GM21529 (cell line): ENCODE results near the gene KIF21B.
A peak's percentile ranks its signal among the peaks of the same experiment; 100 is the strongest.
"Not testable (repeated sequence)": the region's sequence is repeated elsewhere in the genome, so short reads cannot be mapped to it uniquely, and the experiment has no call there.

Experiments used
- ATAC-seq: cut with Tn5 transposase; IDR thresholded peaks from one replicate; pipeline ENCODE4 v1.9.1; 2021; ENCODE audit not compliant: unreplicated experiment

The KIF21B gene

DNA sequence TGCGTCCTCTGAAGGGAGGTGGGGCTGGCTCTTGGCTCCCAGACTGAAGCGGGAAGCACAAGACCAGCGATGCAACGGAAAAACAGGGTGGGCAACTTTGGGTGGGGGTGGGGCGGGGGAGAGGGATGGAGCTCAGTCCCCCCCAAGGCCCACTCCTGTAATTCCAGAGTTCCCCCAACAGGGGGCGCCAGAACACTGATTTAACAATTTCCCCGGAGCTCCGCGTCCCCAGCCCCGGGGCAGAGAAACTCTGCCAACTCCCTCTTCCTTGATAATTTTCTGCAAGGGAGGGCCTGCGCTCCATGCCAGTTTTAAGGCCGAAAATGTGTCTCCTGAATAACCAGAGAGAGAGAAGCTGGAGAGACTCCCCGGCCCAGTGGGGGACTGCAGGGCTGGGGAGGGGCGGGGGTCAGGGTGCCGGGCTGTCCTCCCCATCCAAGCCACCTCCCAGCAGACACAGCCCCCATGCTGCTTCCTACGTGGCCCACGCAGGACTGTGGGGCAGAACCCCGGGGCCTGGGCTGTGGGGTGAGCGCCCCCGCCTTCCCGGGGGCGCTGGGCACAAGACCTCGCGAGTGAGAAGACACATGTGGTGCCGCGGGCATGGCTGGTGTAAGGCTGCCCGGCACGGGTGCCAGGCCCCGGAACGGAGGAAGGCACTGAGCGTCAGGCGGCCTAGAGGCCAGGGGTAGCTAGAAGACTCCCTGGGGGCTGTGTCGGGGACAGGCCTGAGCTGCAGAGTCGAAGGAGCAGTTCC is 51.4 kb downstream of the KIF21B start:
- ATAC-seq = no peak

DNA sequence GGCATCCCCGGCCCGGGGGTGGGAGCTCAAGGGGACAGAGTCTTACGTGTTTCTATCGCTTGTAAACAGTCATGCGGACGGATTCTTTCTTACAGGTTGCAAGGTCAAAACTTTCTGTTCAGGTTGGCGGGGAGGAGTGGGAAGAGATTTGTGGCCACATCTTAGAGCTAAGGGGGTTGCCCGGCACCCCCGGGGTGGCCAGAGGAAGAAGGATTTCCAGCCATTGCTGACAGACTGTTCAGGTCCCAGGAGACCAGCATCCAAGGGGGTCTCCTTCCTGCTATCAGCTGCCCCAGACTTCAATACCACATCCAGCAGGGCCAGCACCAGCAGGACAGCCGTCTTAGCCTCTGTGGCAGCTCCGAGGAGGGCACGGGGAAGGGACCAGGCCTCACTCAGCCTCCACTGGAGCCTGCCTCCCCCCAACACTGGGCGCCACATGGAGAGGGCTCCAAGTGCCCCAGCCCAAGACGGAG is 52.0 kb downstream of the KIF21B start:
- ATAC-seq = no peak

DNA sequence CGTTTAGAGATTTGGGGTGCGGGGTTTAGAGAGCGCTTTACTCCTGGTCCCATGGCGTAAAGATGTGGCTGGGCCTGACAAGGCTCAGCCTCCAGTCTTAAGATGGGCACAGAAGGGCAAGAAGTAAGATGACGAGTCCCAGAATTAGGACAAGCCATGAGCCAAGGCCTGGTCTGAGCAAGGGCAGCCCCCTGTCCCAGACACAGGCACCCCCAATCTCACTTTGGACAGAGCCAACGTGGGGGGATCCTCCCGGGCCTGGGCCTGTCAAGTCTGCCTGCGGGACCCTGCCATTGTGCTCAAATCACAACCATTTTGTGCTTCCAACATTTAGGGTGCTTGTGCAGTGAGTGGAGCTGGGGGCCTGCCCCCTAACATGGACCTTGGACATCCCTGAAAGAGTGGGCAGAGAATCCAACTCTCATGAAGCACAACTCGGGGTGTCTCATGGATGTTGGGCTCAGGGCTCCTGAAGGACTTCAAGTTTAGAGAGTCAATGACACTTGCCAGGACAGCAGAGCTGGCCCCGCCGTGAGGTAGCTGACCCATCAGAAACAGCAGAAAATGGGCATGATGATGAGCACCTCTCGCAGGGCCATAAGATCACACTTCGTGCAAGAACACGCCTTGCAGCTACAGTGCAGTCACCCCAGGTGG is 52.6 kb downstream of the KIF21B start:
- ATAC-seq = no peak

DNA sequence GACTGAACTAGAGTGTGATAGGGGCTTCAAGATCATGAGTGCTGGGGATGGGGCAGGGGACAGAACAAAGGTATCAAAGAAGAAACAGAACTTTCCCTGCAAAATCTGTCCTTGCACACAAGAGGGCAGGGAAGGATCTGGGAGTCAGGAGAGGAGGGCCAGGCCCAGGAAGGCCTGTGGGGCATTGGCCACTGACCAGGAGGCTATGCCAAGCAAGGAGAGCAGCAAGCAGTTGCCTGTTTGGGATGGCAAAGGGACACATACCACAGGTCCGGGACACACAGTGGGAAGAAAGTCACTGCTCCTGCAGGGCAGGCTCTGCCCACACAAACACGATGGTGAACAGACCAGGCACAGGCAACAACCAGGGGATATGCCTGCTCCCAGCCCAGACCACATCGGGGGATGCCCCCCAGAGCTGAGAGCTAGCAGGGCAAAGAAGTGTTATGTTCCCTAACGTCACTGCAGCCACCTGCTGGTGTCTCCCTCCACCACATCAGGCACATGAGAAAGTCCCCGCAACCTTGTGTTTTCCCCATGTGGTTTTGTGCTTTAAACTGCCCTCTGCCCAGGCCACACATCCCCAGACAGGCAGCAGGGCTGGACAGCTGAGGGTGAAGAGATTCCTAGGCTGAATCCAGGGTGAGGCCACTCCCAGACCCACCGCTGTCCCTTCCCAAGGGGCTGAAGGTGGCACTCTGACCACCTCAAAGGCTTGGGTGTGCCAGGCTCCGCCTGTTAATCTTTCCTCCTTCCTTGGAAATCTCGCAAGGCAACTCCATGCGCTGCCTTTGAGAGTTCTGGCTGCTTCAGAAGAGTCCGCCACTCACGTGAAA is 53.6 kb downstream of the KIF21B start:
- peak; percentile 84 for ATAC-seq

DNA sequence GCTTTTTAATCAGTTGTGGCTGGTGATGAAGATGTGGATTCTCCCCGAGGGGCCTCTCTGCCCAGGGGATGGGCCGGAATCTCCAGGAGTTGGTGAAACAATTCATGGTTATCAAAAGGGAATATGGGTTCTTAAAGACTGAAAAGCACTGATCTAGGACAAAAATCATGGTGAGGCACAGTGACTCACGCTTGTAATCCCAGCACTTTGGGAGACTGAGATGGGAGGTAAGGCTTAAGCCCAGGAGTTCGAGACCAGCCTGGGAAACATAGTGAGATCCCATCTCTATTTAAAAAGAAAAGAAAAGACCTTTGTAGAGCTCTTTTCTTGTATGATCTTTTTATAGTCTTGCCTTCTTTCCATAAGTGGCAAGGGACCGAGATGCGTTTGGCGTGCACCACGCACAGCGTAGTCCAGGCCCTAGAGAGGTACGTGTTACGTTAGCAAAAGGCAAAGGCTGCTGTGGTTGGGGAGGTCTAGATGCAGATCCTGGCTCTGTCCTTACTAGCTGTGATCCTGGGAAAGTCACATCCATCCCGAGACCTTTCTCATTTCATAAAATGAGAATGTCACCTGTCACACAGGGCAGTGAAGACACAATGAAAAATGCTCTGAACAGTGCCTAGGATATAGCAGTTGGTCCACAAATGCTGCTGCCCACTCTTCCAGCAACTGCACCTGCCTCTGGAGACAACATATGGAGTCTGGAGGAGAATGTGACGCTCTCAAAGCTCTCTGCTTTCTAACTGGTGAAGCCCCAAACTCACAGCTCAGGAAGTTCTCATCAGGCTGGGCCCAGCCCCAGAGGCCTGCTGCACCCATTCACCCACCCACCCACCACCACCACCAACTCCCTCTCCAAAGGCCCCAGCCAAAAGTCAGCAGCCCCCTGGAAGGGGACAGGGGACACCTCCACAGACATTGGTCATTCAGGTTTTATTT is 54.8 kb downstream of the KIF21B start:
- ATAC-seq = no peak

DNA sequence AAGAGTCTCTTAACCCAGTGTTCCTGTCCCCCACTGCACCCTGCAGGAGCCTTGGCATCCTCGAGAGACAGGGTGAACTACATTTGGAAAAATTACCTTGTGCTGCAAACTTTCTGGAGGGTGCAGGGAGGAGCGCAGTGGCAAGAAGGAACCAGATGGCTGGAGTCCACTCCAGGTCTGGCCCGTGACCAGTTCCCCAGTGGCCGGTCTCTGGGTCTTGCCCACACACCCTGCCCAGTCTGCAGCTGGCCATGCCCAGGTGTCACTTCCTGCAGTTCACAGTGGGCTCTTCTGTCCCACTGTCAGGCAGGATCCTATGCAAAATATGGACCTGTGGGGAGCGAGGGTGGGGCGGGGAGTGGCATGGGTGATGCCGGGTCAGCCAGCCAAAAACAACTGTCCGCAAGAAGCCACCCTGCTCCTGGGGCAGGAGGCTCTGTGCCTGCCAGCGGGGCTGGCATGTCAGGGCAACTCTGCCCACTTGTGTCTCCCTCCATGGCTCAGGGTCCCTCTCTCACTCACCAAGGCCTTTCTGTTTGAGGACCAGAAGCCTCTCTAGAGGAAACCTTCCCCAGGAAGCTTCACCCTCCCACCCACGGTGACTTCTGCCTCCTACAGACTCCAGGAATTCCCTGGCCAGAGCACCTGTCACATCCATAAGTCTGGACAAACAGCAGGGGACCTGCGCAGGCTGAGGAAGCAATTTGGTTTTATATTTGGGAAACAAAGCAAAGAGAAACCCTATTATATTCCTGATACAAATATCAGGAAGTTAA is 55.6 kb downstream of the KIF21B start:
- ATAC-seq = no peak

DNA sequence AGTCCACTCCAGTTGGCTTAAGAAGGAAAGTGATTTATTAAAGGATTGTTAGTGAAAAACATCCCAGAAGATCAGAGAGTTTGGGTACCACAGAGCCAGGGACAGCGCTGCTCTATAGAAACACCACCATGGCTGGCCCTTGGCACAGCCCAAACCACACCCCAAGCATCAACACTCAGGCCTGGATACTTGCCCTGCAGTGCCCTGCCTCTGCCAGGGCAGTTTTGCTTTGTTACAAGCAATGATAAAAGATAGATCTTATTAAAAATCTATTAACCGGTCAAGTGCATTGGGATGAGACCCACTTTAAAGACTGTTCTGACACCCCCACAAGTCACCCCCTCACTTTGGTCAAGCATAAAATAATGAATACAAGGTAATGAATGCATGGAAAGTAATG is 56.6 kb downstream of the KIF21B start:
- no peak for ATAC-seq

DNA sequence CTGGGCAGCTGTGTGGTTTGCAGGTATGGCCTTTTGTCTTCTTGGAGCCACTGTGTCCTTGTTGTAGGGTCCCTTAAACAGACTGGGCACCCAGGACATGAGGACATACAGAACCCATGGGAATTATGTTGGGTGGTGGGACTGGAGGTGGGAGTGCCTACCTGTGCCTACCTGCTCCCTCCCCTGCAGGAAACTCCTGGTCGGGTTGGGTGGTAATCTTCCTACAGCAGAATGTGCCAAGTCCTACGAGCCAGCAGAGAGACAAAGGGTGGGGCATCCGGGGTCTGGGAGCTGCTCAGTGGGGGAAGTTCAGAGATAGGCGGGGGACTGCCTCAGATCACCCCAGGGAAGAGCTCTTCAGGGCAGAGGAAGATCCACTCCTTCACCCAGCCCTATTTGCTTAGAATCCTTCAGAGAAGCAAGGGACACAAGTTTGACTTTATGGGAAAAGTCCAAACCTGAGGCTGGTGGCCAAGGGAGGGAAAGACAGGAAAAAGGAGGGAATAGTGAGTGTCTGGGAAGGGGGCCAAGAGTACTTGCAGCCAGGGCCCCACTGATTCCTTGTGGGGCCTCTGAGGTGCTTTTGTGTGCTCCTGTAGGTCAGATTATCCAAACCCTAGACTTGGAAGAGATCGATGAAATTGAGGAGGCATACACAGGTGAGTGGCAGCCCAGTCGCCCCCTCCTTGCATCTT is 58.3 kb downstream of the KIF21B start:
- no peak for ATAC-seq

DNA sequence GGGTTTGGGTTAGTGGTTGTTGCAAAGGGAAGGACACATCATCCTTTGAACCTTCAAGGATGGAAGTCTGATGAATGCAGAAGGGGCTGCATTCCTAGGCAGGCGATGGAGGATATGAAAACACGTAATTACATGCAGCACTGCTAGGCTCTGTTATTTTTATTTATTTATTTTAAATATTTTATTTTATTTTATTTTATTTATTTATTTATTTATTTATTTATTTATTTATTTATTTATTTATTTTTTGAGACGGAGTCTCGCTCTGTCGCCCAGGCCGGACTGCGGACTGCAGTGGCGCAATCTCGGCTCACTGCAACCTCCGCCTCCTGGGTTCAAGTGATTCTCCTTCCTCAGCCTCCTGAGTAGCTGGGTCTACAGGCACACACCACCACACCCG is 59.6 kb downstream of the KIF21B start:
- ATAC-seq = not testable (repeated sequence)

DNA sequence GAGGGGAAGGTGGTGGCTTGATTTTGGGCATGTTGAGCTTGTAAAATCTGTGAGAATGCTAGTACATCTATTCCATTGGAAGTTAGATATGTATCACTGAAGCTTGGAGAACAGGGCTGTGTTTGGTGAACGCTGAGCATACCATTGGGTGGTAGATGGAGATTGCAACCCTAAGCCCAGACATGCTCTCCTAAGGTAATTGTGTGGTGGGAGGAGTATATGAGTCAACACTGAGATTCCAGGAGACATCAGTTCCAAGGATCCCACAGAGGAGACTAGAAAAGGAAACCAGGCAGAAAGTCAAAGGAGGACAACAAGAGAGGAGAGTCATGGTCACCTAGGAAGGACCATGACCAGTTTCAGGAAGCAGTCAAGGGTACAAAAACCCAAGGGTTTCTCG is 60.4 kb downstream of the KIF21B start:
- ATAC-seq = no peak

DNA sequence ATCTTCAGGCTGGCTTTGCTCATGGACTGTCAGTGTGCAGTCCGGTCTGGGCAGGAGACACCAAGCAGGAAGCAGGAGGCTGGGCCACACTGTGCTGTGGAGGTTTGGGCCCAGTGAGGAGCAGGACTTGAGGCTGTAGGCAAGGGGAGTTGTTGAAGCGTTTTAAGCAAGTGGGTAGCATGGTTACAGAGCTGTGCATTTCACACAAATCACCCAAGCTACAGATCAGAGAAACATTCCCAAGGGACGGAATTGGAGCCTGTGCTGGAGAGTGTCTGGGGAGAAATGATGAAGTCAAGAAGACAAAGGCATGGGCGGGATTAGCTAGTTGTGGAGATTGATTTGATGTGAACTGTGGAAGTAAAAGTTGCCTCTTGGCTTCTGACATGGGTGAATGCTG is 60.9 kb downstream of the KIF21B start:
- no peak for ATAC-seq

DNA sequence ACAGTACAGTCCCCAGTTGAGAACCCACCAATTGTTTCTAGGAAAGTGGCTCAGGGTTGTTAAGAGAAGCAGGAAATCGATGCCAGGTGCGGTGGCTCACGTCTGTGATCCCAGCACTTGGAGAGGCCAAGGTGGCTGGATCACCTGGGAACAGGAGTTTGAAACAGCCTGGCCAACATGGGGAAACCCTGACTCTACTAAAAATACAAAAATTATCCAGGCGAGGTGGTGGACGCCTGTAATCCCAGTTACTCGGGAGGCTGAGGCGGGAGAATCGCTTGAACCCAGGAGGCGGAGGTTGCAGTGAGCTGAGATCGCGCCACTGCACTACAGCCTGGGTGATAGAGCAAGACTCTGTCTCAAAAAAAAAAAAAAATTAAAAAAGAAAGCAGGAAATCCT is 61.4 kb downstream of the KIF21B start:
- not testable (repeated sequence) for ATAC-seq

DNA sequence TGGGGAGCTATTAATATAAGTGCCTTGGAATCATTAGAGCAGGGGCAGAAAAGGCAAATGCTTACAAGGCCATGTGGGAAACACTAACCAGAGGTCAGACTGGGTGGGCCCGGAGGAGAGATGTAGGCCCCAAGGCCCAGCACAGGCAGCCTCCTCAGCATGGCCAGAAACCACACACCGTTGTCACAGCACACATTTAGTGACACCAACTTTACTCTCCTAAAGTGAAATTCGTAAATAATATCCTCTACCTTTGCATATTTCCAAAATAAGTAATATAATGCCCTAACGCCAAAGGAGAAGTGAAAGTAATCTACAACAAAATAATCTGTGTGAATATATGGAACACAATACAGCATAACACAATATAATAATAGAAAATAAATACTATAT is 62.6 kb downstream of the KIF21B start:
- ATAC-seq = no peak

DNA sequence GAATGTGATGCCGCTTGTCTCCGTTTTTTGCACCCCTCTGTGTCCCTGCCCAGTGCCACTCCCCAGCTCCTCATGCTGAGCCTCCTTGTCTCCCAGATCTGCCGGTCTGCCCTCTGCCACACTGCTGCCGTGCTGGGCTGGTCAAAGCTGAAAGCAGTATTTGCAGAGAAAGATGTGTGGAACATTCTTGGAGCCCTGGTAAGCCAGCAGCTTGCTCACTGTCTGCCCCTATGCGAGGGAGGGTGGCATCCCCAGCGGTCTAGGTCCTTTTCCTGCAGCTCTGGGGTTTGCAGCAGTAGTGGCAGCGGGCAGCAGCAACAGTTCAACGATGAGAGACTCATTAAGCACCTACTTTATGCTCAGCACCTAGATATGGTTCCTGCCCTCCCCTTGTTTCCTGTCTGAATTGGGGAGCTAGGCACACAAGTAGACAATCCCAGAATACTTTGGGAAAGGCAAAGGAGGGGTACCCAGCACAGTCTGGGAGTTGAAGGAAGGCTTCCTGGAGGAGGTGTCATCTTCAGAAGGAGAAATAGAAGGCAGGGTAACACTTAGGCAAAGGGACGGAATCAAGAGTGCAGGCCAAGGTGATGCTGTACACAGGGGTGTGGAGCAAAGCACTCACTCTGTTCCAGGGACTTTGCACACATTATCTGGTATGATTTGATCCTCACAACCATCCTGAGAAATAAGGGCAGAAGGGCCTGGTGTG is 63.1 kb downstream of the KIF21B start:
- no peak for ATAC-seq

DNA sequence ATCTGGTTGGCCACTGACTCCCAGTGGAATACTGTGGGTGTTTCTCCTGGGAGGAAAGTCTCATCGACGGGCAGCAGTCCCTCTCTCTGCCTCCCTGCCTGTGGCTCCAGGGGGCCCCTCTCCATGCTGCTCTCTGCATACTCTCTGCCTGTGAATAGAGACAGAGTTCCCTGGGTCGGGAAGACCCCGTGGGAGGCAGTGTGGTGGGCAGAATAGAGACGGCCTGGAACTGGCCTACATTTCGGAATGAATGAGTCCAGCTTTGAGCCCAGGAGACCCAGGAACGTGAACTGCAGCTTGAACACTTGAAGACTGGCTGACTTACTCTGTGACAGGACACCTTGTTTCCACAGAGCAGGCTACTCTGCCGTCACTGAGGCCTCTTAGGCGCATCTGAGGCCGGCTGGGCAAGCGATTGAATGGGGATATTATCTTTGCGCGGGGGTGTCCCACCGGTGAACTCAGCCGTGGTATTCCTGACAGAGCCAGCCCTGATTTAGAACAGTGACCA is 64.0 kb downstream of the KIF21B start:
- no peak for ATAC-seq

DNA sequence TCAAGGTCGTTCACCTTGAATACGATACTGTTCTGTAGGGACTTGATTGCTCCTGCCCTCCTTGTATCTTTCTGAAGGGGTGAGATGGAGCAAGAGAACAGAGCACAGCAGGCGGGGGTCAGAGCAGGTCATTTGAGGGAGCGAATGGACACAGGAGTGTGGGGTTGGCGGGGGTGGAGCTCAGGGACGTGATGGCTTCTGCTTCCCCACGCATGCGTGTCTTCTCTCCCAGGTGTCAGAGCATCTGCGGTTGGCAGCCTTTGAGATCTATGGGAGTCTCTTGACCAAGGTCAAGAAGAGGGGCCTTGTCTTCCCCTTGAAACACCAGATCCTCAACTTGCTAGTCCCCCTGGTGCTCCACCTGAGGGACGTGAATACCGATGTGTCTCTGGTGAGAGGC is 64.9 kb downstream of the KIF21B start:
- ATAC-seq = no peak

DNA sequence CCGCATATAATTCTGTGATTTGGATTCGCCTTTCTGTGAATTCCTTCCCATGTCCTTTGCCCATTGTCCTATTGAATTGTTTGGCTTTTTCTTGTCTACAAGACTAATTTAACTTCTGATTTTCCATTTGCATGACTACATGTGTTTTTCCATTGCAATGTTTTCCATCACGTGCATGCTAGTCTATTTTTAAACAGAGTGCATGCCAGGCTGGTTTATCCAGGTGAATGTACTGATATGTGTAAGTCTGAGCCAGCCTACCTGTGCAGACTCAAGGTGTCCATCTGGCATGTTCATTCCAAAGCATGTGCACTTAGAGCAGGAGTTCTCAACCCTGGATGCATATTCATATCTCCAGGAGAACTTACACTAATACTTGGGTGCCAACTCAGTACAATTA is 69.1 kb downstream of the KIF21B start:
- no peak for ATAC-seq

DNA sequence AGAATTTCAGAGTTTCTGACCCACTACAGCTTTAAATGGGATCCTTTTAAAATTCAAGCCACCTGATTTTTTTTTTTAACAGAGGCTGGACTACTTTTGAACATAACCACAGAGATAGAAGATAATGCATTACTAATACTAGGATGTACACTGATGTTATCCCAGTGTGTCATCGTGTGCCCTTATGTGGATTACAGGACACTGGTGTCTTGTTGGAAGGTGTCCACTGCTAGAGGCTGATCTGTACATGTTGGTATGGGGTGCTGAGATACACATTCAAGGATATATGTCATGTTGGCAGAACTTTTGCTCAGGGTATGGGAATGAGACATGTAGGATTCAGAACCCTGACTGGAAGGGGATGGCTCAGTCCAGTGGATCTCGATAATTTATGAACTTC is 72.5 kb downstream of the KIF21B start:
- ATAC-seq = no peak
